Common myeloid progenitor, CD34-positive (primary cell): ENCODE data around the gene GOLGA6C.
"Not testable (repeated sequence)": the region's sequence is repeated elsewhere in the genome, so short reads cannot be mapped to it uniquely, and the experiment has no call there.

Experiments used
- CTCF ChIA-PET: fragments of 350-600 bp; sonication (Branson Sonifier 250); formaldehyde crosslinking; loops from one replicate; lab custom pipeline; 2021; ENCODE audit warnings: antibody characterized with exemption; lab: Charles Lee
- POLR2A ChIA-PET: fragments of 350-600 bp; sonication (Branson Sonifier 250); formaldehyde crosslinking; loops from one replicate; lab custom pipeline; 2021; ENCODE audit warnings: antibody characterized with exemption; lab: Charles Lee
- DNase-seq, 3 donors: peaks; one replicate each; pipeline versions ENCODE4 v3.0.0 to v3.0.0-alpha.2; 2013
- H3K27ac ChIP-seq, 2 experiments: 1 replicate in 1 of 2; 2 replicates in 1 of 2; pipeline ENCODE4 v1.7.0; 2013; ENCODE audit warnings: inconsistent platforms in 2 of 2, low read length in 2 of 2, mild to moderate bottlenecking in 2 of 2, low read depth in 1 of 2, moderate library complexity in 1 of 2; ENCODE audit not compliant: severe bottlenecking in 2 of 2, insufficient read depth in 1 of 2, poor library complexity in 1 of 2
- H3K27me3 ChIP-seq, 5 experiments: replicated peaks in 2 of 5; 1 replicate in 3 of 5; 2 replicates in 2 of 5; pipeline versions ENCODE4 v1.6.1 to v1.7.0; 2013; ENCODE audit warnings: low read length in 4 of 5, mild to moderate bottlenecking in 2 of 5, moderate library complexity in 2 of 5, inconsistent platforms in 1 of 5; ENCODE audit not compliant: insufficient read depth in 5 of 5, control insufficient read depth in 4 of 5
- H3K36me3 ChIP-seq, 4 experiments: 1 replicate in 2 of 4; 2 replicates in 2 of 4; pipeline versions ENCODE4 v1.6.1 to v1.7.0; 2013; ENCODE audit warnings: low read length in 3 of 4, control low read depth in 1 of 4, mild to moderate bottlenecking in 1 of 4; ENCODE audit not compliant: control insufficient read depth in 4 of 4, insufficient read depth in 4 of 4
- H3K4me1 ChIP-seq, 4 experiments: 1 replicate in 3 of 4; 2 replicates in 1 of 4; pipeline versions ENCODE4 v1.6.1 to v1.7.1; 2013; ENCODE audit warnings: low read length in 3 of 4, mild to moderate bottlenecking in 3 of 4, control low read depth in 1 of 4, inconsistent platforms in 1 of 4, moderate library complexity in 1 of 4; ENCODE audit not compliant: control insufficient read depth in 4 of 4, insufficient read depth in 4 of 4; ENCODE audit errors: control extremely low read depth in 1 of 4
- H3K4me3 ChIP-seq, 7 experiments: 1 replicate in 4 of 7; 2 replicates in 3 of 7; pipeline versions ENCODE4 v1.5.1 to v1.7.0; 2013; ENCODE audit warnings: mild to moderate bottlenecking in 7 of 7, low read length in 6 of 7, moderate library complexity in 6 of 7, inconsistent platforms in 2 of 7, low read depth in 2 of 7, control low read depth in 1 of 7; ENCODE audit not compliant: insufficient read depth in 4 of 7, control insufficient read depth in 1 of 7; ENCODE audit errors: extremely low read depth in 1 of 7
- H3K9me3 ChIP-seq, 5 experiments: 1 replicate in 4 of 5; 2 replicates in 1 of 5; pipeline versions ENCODE4 v1.6.1 to v1.7.1; 2013; ENCODE audit warnings: low read length in 4 of 5, mild to moderate bottlenecking in 2 of 5, inconsistent platforms in 1 of 5, low read depth in 1 of 5, moderate library complexity in 1 of 5; ENCODE audit not compliant: control insufficient read depth in 4 of 5, insufficient read depth in 2 of 5; ENCODE audit errors: control extremely low read depth in 1 of 5
- WGBS: methylation state at CpG from one replicate; pipeline ENCODE4 v1.1.5; 2013; ENCODE audit not compliant: insufficient coverage; 5-methylcytosine and 5-hydroxymethylcytosine counted together

Gene GOLGA6C

DNA sequence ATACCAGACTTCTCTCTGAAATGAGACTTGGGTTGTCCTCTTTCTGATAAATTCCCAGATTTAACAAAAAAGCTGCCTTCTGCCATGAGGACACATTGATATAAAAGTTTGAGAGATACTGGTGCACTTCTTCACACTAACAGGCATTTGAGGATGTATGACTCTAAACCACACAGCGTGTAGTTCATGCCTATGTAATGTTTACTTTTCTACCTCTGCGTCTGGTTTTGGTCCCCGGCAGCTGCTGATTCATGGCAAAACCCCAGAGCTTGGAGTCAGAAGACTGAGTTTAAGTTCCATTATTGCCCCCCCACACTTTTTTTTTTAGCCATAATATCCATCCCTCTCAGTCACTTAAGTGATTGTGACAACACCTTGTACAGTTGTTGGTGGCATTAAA is 26.0 kb downstream of the GOLGA6C start:
- H3K9me3 ChIP-seq, H3K4me3 ChIP-seq, DNase-seq, H3K27ac ChIP-seq, H3K4me1 ChIP-seq, POLR2A ChIA-PET, H3K27me3 ChIP-seq, CTCF ChIA-PET, H3K36me3 ChIP-seq: not testable (repeated sequence)
- WGBS, result no CpG with 5 or more reads among the region's 3 CpGs

- WGBS, result no CpG with 5 or more reads among the region's 18 CpGs
Measured at GRCh38 chr15:75293660-75294059, 35.5 kb downstream of the GOLGA6C start.

DNA sequence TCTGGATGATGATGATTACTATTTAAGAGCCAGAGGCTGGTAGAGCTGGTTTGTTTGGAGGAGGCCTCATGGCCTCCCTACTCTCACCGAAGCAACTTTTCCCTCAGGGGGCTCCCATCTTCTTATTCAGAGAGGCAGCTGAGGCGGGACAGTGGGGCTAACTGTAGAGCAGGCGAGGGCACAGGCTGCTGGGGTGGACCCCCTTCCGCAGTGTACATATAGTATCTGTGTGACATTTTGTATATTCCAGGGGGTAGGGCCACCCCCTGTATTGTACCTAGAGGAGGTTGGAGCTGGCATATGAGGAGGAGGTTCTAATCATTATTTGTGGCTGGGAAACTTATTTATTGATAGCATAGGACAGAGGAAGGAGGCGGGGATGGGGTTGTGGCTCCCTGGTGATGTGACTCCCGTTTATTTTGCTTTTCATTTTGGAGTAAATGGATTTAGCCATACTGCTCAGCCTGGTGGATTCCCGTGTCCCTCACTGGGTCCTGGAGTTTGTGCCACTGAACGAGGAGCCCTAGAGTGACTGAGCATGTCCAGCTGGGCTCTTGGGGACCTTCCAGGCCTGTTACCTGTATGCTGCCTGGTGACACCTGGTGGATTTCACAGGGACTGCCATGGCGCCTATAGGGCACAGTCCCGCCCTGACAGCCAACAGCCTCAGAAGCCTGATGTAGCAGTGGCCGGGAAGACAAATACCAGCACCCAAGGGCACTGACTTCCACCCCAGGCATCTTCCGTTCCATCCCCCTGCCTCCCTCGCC is 40.6 kb downstream of the GOLGA6C start:
- H3K4me1 ChIP-seq, H3K4me3 ChIP-seq, H3K27ac ChIP-seq, POLR2A ChIA-PET, H3K36me3 ChIP-seq, H3K27me3 ChIP-seq, H3K9me3 ChIP-seq, DNase-seq: not testable (repeated sequence)
- CTCF ChIA-PET, result interaction anchor here (0.6 kb wide), 3 partner anchors 28 to 273 kb away, joined by 3 to 4 read pairs (median 3); no protein-coding TSS in a partner anchor
- no CpG with 5 or more reads among the region's 13 CpGs for WGBS

More at GRCh38 chr15:75293660-75294059, 35.5 kb downstream of the GOLGA6C start:
- H3K27ac ChIP-seq, H3K9me3 ChIP-seq, H3K4me3 ChIP-seq, DNase-seq, H3K27me3 ChIP-seq, CTCF ChIA-PET, H3K4me1 ChIP-seq, H3K36me3 ChIP-seq, POLR2A ChIA-PET: not testable (repeated sequence)

DNA sequence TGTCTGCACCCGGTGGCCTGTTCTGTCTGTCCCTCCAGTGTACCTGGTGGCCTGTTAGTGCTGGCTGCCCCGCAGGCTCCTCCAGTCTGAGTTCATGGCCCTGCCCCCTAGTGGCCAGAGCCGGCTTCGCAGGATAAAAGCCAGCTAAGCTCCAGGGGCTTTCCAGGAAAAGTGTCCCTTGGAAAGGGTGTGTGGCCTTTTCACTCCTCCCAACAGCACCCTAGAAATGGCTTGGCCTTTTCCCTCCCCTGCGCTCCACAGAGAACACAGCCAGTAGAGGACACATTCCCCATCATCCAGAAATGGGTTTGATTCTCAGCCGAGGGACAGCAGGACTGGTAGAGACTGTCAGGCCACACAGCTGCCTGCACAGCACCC is 41.2 kb downstream of the GOLGA6C start:
- POLR2A ChIA-PET, H3K27me3 ChIP-seq, H3K27ac ChIP-seq, H3K4me1 ChIP-seq, H3K36me3 ChIP-seq, H3K4me3 ChIP-seq, CTCF ChIA-PET, DNase-seq, H3K9me3 ChIP-seq: not testable (repeated sequence)
- WGBS, result no CpG with 5 or more reads among the region's 6 CpGs

GRCh38 chr15:75300026-75300425 is 41.9 kb downstream of the GOLGA6C start:
- H3K4me1 ChIP-seq, POLR2A ChIA-PET, CTCF ChIA-PET, H3K27me3 ChIP-seq, H3K36me3 ChIP-seq, H3K27ac ChIP-seq, DNase-seq, H3K4me3 ChIP-seq, H3K9me3 ChIP-seq: not testable (repeated sequence)
- WGBS, result 72% methylated on average over 5 of the region's 6 CpGs

GRCh38 chr15:75302318-75302717 is 44.2 kb downstream of the GOLGA6C start:
- no peaks in the 10 kb centered on the region for H3K27me3 ChIP-seq
- DNase-seq, result no peak
- H3K36me3 ChIP-seq, result no peaks in the 10 kb centered on the region
- WGBS, result 98% methylated on average over 8 of the region's 9 CpGs
- H3K4me3 ChIP-seq, result no peak overlapping the region
- no peaks in the 10 kb centered on the region for H3K4me1 ChIP-seq
- ChIA-PET POLR2A (no interaction called here), CTCF (no interaction called here)
- H3K27ac ChIP-seq, result no peak overlapping the region
- H3K9me3 ChIP-seq, result no peaks in the 10 kb centered on the region

DNA sequence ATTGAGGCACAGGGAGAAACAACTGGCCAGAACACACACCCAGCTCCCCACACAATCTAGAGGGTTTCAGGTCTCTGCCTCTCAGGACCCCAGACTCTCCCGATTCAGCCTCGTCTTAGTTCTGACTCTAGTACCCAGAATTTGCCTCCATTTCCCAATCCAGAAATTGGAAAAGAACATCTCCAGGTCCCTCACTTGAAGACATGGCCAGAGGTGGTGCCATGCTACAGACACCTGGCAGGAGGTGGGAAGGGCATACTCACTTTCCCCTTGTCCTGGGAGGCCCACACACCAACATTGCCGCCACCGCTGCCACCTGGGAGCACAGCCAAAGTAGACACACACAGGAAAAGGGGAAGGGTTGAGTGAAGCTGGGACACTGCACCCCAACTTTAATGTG is 44.6 kb downstream of the GOLGA6C start:
- H3K36me3 ChIP-seq, H3K4me3 ChIP-seq, CTCF ChIA-PET, H3K4me1 ChIP-seq, DNase-seq, POLR2A ChIA-PET, H3K9me3 ChIP-seq, H3K27ac ChIP-seq, H3K27me3 ChIP-seq: not testable (repeated sequence)
- WGBS, result 94% methylated on average over 2 of the region's 4 CpGs
